Skeletal muscle cell (primary cell): Measurements from ENCODE around the gene NMNAT3.

Experiments used
- DNase-seq: peaks from one replicate; pipeline ENCODE4 v3.0.0-alpha.2; 2010; ENCODE audit warnings: low read depth
- H3K4me3 ChIP-seq: 2 replicates; pipeline ENCODE4 v1.5.1; 2011; ENCODE audit warnings: low read depth, mild to moderate bottlenecking, control low read depth, low read length, moderate library complexity

The NMNAT3 gene

GRCh38 chr3:139532976-139533375, 144.8 kb downstream of the NMNAT3 start:
- DNase-seq: no peak
- no peak overlapping the region for H3K4me3 ChIP-seq

GRCh38 chr3:139530717-139531116, 147.1 kb downstream of the NMNAT3 start:
- no peak for DNase-seq
- H3K4me3 ChIP-seq: no peak overlapping the region

DNA sequence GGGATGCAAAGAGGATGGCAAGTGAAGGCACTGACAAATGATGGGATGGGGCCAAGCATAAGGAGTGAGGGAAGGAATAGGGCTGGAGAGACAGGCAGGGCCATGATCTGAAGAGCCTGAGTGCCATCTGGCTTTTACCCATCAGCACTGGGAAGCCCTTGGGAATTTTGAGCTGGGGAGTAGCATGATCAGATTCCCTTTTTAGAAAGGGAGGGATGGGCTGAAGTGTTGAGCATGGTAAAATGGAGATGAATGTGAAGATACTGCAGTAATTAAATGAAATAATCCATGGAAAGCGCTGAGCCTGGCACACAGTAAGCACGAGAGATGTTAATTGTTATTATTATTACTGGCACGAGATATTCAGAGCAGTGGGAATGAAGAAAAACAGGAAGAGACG, 148.1 kb downstream of the NMNAT3 start:
- H3K4me3 ChIP-seq: no peak overlapping the region
- no peak for DNase-seq

GRCh38 chr3:139528924-139529323, 148.8 kb downstream of the NMNAT3 start:
- DNase-seq: no peak
- H3K4me3 ChIP-seq: no peak overlapping the region

DNA sequence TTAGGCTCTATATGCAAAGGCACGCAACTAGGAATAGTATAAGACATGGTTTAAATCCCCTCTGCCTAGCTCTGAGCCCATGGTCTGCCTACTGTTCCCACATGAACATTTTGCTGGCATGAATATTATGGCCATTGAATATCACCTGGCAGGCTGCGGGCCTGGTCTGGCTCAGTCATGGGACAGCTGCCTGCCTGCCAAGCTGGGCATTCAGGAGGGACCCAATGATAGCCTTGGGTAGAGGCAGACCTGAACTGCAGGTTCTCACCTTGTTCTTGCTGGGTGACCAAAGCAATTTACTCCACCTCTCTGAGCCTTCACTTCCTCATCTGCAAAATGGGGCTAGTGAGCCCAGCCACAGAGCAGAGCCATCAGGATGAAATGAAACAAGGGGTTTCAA, 149.5 kb downstream of the NMNAT3 start:
- no peak overlapping the region for H3K4me3 ChIP-seq
- no peak for DNase-seq

DNA sequence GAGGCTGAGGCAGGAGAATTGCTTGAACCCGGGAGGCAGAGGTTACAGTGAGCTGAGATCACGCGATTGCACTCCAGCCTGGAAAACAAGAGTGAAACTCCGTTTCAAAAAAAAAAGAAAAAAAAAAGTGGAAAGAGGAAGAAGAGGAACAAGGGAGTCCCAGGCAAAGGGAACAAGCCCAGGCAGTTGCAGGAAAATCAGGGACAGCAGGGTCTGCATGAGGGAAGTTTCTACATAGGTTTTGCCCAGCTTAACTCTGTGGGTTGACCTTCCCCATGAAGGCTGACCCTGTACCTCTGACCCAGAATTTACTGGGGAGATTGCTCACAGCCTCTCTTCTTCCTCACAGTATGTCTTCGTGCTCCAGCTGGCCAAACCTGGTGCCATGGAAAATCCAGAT, 150.5 kb downstream of the NMNAT3 start:
- no peak for DNase-seq
- H3K4me3 ChIP-seq: no peak overlapping the region

- no peak overlapping the region for H3K4me3 ChIP-seq
- DNase-seq: no peak
Observed at GRCh38 chr3:139526146-139526545, 151.6 kb downstream of the NMNAT3 start.

- DNase-seq: no peak
Observed at GRCh38 chr3:139524841-139525636, 152.7 kb downstream of the NMNAT3 start.

GRCh38 chr3:139523718-139524117, 154.1 kb downstream of the NMNAT3 start:
- no peak overlapping the region for H3K4me3 ChIP-seq
- no peak for DNase-seq

More at GRCh38 chr3:139524841-139525636, 152.7 kb downstream of the NMNAT3 start:
- no peak overlapping the region for H3K4me3 ChIP-seq

GRCh38 chr3:139523166-139523565, 154.6 kb downstream of the NMNAT3 start:
- DNase-seq: no peak
- H3K4me3 ChIP-seq: no peak overlapping the region

GRCh38 chr3:139522421-139522820, 155.4 kb downstream of the NMNAT3 start:
- H3K4me3 ChIP-seq: no peak overlapping the region
- DNase-seq: no peak

- no peak for DNase-seq
- no peak overlapping the region for H3K4me3 ChIP-seq
Observed at GRCh38 chr3:139521816-139522215, 156.0 kb downstream of the NMNAT3 start.

DNA sequence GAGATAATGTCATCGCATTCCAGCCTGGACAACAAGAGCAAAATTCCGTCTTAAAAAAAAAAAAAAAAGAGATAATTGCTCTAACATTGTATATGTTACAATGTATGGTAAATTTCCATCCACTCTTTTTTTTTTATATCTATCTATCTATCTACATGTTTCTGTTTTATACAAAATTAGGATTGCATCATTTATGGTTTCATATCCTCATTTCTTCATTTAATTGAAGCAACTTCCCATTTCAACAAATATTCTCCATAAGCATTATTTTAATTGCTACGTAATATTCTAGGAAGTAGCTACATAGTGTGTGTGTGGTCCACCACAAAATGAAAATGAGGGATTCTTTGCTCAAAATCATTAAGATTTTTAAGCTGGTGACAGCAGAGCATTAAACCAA, 156.6 kb downstream of the NMNAT3 start:
- no peak overlapping the region for H3K4me3 ChIP-seq
- no peak for DNase-seq

- no peak overlapping the region for H3K4me3 ChIP-seq
- DNase-seq: no peak
Observed at GRCh38 chr3:139519998-139520737, 157.6 kb downstream of the NMNAT3 start.

GRCh38 chr3:139518926-139519842, 158.6 kb downstream of the NMNAT3 start:
- no peak overlapping the region for H3K4me3 ChIP-seq
- no peak for DNase-seq

GRCh38 chr3:139518306-139518705, 159.5 kb downstream of the NMNAT3 start:
- no peak overlapping the region for H3K4me3 ChIP-seq
- no peak for DNase-seq

DNA sequence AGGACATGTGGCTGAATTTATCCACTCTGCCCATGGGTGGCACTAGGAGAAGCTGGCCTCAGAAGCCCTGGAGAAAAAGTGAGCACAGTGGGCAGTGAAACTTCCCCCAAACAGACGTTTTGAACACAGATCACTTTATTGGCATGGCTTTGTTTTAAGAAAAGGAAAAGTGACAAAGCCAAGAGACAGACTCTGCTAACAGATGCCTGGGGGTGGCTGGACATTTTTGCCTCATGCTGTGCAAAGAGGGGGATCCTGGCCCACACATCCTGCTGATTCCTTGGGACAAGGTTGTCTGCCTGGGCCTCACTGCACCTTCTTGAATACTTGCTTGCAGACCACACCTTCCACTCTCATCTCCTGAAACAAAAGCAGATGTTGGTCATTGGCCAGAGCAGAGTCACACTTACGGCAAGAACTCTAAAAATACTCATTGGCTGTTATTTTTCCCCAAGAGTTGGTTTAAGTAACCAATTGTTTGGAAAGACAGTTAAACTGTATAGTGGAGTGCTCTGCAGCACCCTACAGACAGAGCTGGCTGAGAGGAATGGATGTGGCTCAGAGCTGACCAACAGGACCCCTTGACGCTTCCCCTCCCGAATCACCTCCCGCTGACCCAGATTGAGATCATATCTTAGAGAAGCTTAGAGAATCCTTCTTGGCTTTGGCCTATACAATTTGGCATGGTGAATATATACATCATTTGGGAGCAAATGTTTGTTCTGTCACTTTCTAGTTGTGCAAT, 160.3 kb downstream of the NMNAT3 start:
- no peak overlapping the region for H3K4me3 ChIP-seq
- no peak for DNase-seq

- DNase-seq: no peak
- H3K4me3 ChIP-seq: no peak overlapping the region
Observed at GRCh38 chr3:139514741-139515140, 163.0 kb downstream of the NMNAT3 start.
